AML-193 (cell line): ENCODE data around the gene C4orf50.
"Not testable (repeated sequence)": the region's sequence is repeated elsewhere in the genome, so short reads cannot be mapped to it uniquely, and the experiment has no call there.

Source experiments
- DNase-seq, 2 experiments: peaks; one replicate each; lab custom pipeline; 2025; lab: John Stamatoyannopoulos, UW

The C4orf50 gene

DNA sequence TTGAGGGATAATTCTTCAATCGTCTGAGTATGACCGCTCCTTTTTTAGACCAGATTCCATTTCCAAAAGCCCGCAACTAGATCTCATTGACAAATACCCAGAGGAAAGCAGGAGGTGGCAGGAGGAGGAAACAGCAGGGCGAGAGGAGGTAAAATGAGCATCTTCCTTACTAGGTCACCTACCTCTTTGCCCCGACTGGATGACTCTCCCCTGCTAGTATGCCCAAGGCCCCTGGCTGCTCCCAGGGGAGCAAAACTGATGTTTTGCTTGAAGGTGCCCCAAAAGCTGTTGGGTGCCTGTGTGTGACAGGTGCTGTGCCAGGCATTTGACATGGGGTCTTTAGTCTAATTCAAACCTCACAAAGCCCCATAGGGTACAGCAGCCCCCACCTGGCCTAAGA lies 48.9 kb downstream of the C4orf50 start:
- DNase-seq = no peak

DNA sequence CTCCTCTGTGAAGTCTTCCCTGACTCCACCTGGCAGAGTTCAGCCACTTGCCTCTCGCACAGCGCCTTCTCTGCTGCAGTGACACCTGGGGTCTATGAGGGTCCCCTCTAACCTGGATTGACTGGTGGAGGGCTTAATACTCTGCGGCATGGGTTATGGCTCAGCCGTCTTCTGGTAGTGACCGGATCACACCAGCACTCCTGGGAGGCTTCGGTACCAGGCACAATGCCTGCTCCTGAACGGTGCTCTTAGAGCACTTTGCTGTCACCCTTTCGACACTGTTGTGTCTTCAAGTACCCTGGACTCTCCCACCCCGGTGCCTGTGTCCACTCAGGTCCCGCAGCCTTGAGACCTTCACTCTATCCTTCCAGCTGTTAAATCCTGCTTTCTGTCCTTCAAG lies 50.0 kb downstream of the C4orf50 start:
- no peak for DNase-seq

DNA sequence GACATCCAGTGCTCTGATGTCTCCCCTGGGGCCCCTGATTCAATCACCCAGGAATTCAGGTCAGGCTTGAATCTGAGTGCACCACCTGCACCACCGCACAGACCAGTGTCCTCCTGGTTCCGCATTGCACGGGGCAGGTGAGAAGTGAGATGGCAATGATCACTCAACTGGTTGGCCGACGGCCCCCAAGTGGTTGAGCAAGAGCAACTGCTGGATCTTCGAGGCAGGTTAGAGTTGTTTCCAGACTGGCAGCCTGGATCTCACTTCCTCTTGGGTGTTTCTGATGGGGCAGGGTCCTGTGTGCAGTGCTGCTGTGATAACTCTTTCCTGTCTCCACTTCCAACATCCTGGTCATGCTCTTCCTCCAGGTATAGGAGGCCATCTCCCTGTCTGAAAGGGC lies 50.4 kb downstream of the C4orf50 start:
- DNase-seq = no peak

DNA sequence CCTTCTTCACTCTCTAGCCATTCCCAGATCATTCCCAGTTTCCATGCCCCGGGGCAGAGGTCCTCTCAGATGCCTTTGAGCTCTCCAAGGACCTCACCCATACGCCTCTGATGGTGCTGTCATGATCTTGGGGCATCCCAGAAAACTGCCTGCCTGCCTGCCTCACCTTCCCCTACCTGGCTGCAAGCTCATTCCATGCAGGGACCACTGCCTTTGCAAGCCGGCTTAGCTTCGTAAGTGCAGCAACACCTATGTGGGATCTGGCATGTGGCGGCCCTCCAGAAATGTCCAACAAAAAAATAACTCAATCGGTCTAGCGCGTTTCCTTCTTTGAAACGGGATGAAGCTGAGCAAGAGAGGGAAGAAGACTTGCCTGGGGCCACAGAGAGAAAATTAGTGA lies 53.0 kb downstream of the C4orf50 start:
- DNase-seq = no peak

DNA sequence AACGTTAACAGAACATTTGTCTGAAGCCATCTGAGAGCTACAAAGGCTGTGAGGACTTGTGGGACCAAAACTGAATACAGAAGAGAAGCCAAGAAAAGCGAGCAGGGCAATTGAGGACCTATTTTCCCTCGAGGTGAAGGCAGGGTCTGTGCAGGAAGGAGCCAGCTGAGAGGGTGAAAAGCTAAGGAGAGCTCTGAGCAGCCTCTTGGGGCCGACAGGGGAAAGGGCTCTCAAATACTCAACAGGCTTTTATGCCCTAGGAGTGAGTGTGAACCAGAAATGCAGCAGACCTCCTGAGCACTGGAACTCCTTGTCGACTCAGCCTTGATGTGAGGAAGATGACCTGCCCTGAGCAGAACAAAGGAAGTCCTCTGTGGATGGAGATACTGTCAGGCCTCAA lies 54.2 kb downstream of the C4orf50 start:
- DNase-seq = no peak

DNA sequence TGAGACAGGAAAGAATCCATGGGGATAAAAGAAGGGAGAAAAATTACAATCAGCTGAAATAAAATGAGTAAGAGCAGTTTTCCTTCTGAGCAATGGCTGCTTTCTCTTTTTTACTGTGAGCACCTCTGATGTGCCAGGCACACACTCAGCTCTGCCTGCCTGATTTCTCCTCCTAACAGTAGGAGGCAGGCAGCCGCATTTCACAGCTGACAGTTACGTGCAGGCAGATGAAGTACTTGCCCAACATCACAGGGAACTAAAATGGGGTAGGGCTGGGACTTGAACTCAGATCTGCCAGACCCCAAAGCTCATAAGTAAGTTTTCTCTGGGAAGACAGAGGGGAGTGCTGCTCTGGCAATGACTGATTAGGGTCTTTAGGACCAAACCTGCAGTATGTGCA lies 54.6 kb downstream of the C4orf50 start:
- no peak for DNase-seq

DNA sequence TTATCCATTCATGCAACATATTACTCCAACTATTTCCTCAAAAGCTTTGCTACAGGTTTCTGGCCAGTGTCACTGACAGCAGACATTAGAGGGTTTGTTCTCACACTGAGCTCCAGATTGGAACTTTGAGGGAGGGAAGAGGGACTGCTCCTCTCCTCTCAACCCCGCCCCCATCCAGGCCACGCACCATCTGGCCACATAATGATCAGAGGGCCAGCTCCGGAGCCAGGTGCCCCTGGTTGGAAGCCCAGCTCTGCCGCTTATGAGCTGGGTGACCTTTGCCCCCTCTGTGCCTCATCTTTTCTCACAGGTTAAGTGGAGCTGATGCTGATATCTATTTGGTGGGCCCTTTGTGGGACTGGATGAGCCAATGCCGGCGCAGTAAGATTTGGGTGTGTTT lies 55.8 kb downstream of the C4orf50 start:
- no peak for DNase-seq

DNA sequence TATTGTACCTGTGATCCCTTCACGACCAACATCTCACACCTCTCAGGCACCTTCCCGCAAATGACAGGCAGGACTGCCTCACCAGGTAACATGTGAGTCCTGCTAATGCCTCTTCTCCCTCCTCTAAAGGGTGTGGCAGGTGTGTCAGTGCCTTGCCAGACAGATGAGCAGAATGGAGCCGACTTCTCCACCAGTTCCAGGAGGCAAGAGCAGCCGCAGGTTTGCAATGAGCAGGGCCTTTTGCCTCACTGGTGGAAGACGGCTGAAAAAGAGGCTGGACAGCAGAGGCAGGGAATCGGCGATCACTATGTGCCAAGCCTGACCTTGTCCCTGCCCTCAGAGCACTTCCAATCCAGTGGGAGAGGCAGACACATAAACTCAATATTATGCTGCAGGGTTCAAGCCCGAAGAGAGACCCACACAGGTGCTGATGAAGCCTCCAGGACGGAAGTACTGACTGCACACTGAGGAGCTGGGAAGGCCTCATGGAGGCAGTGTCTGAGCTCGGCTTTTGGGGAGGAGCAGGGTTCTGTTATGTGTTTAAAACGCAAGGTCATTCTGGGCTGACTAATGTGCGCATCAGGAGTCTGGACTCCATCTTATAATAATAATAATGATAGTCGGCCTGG lies 57.9 kb downstream of the C4orf50 start:
- DNase-seq = no peak

DNA sequence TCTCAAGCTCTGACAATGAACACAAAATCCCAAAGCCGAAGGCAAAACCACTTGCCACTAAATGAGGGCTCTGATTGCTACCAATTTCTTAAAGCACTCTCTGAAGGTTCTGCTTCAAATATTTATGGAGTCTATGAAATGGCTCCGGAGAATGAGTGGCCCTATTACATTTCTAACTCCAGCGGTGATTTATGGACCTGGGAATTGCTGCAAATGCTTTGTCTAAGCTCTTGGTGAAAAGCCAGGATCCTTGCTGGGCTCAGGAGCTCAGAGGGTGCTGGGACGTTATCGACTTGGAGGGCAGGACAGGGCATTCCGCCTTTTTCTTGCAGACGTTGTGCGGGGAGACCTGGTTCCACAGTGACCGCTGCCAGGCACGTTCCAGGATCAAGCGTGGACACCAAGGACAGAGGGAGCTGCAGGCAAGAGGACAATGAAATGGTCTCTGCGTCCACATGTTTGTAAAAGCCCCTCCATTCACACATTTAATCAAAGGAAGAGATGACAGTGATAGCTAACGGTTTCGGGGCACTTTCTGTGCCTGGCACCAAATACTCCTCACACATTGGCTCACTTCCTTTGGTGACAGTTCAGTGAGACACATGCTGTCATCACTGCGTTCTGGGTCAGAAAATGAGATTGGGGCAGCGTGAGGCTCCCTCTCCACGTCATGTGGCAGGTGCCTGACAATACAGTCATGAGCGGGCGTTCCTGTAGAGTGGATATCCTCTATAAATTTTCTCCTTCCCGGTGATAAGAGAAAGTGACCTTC lies 58.8 kb downstream of the C4orf50 start:
- no peak for DNase-seq

DNA sequence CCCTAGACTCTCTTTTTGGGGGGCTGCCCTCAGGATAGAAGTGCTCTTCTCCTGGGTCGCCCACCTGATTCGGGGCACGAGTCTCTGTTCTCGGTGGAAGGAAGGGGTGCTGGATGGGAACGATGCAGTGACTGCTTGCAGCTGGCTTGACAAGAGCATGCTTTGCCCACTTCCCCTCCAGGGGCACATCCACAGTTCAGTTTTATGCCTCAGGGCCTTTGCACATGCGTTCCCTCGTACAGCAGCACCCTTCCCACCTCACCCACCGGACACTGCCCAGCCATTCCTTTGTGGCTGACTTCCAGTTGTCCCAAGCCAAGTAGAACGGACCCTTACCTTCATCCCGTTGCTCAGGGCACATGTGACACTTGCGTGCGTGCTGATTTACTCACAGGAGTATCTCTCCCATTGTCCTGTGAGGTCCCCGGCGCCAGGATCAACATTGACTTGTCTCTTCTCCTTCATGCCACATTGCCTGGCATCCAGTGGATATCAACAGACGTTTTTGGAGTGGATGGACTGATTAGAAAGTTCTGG lies 60.0 kb downstream of the C4orf50 start:
- DNase-seq = no peak

DNA sequence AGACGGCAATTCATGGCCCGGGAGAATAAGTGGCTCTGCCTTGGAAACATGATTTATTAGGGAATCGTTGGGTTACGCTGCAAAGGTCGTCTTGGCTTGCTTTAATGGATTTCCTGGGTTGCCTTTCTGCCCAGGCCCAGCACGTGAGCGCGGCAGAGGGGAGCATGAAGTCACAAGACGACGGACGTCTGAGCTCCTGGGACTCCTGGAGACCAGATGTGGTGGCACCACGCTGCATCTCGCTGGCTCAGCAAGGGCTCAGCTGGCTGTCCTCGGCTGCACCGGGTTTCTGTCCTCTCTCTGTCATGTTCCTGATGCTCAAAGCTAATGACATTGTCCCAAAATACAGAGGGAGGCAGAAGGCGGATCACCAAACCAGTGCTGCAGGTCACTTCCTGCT lies 61.2 kb downstream of the C4orf50 start:
- no peak for DNase-seq

DNA sequence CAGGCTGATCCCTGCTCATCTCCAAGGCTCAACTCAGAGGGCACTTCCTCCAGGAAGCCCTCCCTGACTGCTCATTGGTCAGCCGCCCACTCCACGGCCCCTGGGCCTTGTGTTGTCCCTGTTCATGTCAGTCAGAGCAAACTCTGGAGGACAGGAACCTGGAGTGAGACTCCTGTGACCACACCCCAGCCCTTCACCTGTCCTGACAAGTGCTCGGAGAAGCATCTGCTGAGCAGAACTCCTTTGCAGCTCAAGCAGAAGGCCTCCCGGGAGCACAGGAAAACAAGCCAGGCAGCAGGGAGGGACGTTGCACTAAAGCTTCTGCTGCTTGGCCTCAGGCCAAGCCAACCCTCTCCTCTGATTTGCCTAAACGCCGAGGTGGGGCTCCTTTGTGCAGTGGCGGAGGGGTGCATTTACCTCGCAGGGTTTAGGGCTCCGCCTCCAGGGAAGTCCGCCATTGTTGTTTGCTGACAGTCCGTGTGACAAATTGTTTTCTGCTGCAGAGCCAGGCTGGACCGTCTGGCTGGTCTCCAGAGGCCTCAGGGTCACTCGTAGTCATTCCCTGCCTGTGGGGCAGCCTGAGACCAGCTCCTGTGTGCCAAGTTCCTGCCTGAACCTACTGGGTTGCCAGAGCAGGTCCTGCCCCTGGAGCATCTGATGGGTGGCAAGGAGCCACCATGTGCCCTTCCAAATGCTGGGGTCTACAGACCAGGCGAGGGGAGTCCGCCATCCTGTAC lies 61.8 kb downstream of the C4orf50 start:
- no peak for DNase-seq

DNA sequence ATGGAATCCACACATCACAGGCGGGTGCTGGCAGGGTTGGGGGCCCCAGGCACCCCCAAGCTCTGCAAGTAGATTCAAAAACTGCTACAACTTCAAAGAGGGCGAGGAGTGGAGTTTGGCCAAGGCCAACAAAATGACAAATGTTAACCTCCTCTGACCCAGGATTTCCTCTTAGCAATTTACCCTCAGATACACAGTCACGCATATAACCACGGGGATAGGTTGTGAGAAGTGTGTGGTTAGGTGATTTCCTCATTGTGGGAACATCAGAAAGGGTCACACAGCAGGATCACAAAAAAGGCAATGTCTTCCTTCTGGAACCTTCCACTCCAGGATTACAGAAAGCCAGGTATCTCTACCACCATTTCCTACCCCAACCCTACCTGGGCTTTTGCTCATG lies 62.4 kb downstream of the C4orf50 start:
- DNase-seq = no peak

DNA sequence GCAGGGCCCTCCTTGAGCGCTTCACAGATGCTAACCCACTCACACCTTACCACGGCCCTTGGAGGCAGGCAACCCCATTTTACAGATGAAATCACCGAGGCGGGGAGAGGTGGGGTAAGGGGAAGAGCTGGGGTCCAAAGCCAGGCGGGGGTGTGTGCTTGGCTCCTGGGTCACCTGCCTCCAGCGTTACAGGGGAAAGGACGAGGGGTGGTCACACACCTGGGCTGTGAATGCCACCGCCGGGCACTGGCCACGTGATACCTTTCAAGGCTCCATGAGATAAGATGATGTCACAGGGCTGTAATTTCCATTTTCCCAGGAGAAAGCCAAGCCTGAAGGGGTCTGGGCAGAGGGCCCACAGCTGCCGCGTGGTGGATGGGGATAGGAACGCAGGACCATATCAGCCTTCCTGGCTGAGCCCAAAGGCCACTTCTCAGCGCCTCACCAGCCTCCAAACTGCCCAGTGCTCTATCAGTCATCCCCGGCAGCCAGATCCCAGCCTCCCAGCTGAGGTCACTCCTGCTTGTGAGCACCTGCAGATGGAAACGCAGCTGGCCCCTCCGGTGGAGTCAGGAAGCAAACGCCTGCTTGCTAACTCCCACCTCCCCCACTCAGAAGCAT lies 62.9 kb downstream of the C4orf50 start:
- DNase-seq = no peak

DNA sequence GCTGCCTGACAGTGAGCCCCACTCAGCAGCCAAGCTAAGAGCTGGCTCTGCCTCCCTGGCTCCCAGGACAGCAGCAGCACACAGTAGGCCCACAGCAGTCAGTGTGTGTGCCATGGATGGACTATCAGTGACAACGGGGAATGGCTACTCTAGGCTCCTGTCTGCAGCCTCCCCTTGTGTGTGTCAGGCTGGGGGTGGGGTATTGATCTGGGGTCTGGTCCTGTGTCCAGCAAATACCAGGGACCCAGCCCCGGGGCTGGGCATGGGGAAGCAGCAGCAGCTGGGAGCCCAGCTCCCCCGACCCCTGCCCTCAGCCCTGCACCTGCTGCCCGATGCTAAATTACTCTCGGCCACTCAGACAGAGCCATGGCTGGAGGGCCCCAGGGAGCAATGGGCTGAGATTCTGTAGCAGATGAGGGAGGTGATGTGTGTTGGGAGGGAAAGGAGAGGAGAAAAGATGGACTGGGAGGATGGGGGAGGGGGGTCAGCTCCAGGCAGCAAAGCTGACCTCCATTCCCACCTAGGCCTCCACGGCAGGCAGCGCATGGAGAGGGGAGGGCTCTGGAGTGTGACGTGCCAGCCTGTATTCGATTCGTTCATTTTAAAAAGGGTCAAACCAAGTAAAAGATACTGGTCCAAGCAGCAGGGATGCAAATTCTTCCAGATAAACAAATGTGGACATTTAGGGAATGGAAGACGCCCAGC lies 64.0 kb downstream of the C4orf50 start:
- DNase-seq = no peak

DNA sequence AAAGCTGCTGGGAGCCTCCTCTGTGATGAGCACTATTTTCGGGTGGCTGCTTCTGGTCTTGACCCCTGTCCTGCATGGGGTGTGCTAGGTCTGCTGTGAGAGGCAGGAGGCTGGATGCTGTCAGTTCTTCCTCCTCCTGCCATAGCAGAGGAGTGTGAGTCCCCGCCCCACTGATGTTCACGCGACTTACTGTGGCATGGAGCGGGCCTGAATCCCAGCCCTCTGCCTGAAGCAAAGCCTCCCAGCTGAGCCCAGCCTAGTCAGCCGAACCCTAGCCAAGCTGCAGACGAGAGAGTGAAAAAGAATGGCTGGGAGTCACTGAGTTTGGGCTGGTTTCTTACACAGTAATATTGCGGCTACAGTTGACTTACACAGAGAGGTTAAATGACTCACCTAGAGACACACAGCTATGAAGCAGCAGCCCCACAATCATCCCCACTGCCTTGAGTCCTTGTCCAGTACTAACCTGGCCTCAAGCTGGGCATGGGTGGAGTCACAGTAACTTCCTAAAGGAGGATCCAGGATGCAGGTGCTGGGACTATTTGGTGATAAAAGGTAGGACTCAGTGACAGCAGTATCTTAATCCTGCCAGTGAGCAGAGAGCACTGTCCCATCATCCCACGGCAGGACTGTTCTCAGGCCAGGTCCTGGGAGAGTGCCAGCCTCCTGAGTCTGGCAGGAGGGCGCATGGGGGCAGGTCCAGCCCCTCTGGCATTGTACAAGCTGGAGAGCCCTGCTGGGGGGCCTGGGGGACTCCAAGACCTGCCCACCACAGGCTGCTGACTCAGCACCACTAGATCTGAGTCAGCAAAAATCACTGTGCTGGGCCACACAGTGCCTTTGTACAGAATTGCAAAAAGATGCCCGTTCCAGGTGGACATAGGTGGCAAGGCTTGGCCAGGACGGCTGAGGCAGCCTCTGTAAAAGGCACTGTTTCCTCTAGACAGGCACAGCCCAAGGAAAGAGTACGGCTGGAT lies 65.0 kb downstream of the C4orf50 start:
- DNase-seq = no peak

DNA sequence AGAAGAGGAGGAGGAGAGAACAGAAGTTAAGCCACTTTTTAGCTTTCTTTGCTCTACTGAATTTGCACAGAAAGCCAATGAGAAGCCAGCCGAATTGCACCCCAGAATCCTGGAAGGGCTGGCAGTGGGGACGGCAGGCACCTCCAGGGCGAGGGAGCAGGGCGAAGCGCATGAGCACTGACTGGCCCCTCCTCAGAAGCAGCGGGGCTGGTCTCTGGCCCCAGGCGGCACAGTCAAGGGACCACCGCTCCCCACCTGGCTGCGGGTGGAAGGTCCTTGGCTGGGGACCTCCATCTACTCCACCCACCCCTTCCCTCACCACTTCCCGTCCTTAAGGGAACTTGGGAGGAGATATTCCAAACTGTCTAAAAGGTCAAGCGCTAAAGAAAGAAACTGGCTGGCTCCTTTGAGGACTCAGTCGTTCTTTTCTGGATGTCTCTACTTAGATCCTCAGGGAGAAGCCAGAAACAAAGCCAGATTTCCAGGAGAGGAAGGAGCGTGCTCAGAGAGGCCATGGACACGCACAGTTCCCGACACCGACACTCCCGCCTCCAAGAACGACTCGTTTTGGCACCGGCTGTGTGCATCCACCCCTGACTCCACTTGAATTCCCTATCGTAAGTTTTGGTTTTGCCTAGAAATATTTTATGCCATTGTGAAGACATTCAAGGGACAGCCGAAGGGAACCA lies 65.8 kb downstream of the C4orf50 start:
- DNase-seq = no peak

DNA sequence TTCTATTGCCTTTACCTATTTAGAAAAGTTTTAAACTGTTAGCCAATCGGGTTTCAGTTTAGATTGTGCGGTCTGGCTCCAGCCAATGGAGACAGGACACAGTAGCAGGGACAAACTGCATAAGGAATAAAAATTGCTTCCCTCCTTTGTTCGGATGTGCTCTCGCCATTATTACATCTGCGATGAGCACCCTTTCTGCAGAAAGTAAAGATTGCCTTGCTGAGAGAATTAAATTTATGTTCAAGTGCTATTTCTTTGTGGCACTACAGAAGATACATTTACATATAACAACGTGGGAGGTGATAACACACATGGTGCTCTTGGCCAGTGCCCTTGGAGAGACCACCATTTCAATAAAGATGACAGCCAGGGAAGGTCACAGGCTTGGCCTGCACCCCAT lies 71.6 kb downstream of the C4orf50 start:
- not testable (repeated sequence) for DNase-seq

DNA sequence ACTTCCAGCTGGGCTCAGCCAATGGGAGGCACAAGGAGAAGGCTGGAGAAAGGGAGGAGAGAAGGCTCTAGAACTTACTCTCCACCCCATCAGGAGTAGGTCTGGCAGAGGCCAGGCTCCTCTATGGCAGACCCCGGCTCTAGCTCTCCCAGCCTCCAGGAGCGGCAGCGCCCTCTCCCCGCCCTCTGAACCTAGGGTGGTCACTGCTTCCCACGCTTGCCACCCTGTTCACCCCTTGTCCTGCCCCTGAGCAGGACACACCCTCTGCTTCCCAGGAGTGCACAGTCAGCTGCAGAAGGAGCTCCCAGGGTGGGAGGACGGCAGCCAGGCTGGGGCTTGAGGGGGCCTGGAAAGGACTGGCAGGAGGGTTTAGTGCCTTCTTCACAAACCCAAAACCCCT lies 72.3 kb downstream of the C4orf50 start:
- DNase-seq = no peak

DNA sequence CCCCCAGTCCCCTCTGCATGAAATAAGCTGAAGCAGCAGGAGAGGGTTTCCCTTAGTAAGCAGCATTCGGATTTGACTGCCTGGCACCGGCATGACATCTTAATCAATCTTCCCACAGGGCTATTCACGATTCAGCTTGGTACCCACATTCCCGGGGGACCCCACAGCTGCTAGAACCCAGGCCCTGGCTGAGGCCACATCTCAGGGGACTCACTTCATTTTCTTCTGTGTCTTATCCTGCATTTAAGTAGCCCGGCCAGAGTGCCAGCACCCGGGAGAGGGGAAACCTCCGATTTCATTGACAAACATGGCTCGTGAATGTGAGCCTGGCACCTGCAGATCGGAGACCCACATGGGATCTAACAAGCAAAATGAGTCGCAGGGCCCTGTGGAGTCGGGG lies 73.1 kb downstream of the C4orf50 start:
- DNase-seq = no peak
